Epidermal melanocyte (primary cell): Measurements from ENCODE around the gene HMCN2.

Source experiments
- DNase-seq: peaks from one replicate; pipeline ENCODE4 v3.0.0; 2011; ENCODE audit warnings: low spot score; ENCODE audit not compliant: insufficient read length

Gene HMCN2

DNA sequence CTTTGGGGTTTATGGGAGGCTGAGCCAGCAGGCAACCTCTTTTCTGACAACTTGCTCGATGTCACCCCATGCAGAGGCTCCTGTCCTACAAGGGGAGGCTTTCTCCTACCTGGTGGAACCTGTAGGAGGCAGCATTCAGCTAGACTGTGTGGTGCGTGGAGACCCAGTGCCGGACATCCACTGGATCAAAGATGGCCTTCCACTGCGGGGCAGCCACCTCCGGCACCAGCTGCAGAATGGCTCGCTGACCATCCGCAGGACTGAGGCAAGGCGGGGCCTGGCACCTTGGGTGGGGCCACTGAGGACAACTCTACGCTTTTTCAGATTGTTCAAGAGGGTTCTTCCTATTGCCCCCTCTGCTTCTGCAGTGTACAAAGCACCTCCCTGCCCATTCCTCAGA lies 143.1 kb downstream of the HMCN2 start:
- DNase-seq, result no peak

GRCh38 chr9:130409246-130409645 lies 143.7 kb downstream of the HMCN2 start:
- no peak for DNase-seq

DNA sequence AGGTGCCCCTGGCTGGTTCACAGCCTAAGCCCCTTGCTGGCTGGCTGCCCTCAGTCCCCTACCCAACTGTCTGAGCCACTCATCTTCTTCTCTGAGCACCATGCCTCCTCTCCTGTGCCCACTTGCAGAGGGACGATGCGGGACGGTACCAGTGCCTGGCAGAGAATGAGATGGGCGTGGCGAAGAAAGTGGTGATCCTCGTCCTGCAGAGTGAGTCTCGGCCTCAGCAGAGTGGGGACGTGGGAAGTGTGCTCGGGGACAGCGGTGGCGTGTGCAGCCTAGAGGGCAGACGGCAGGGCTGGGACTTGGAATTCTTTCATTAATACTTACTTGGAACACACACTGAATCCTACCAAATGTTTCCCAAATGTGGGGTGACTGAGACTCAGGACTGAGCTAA lies 144.9 kb downstream of the HMCN2 start:
- no peak for DNase-seq

- no peak for DNase-seq
These were observed 146.0 kb downstream of the HMCN2 start for GRCh38 chr9:130411566-130411915.

- no peak for DNase-seq
These were observed 148.6 kb downstream of the HMCN2 start for GRCh38 chr9:130414081-130414731.

- no peak for DNase-seq
These were observed 149.6 kb downstream of the HMCN2 start for GRCh38 chr9:130414910-130415746.

- no peak for DNase-seq
These were observed 152.0 kb downstream of the HMCN2 start for GRCh38 chr9:130417602-130418001.

DNA sequence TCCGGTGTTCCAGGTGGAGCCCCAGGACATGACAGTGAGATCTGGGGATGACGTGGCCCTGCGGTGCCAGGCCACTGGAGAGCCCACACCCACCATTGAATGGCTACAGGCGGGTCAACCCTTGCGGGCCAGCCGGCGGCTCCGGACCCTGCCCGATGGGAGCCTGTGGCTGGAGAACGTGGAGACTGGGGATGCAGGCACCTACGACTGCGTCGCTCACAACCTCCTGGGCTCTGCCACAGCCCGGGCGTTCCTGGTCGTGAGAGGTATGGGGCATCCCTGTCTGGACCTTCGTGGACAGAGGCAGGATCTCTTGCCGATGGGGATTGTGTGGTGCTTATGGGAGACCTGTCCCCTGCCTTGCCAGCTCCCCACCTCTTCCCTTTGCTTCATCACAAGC lies 153.2 kb downstream of the HMCN2 start:
- no peak for DNase-seq

DNA sequence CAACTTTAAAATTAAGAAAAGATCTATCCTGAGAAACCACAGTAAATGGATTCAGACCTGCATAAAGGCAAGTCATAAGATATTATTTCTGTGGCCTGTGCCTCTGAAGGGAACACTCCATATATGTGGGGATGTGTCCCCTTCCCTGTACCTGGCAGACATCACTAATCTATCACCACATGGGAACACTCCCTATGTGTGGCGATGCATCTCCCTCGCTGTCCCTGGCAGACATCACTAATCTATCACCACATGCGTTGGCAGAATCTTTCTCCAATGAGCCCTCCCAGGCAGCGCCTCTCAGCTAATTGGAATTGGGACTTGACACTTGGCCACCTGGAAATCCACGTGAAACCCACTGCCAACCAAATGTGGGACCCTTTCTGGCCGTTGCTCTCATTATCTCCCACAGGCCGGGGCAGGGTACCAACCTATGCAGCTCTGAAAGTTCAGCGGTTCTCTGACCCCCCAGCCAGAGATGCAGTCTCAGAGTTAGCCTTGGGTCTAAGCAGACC lies 154.0 kb downstream of the HMCN2 start:
- DNase-seq, result no peak

DNA sequence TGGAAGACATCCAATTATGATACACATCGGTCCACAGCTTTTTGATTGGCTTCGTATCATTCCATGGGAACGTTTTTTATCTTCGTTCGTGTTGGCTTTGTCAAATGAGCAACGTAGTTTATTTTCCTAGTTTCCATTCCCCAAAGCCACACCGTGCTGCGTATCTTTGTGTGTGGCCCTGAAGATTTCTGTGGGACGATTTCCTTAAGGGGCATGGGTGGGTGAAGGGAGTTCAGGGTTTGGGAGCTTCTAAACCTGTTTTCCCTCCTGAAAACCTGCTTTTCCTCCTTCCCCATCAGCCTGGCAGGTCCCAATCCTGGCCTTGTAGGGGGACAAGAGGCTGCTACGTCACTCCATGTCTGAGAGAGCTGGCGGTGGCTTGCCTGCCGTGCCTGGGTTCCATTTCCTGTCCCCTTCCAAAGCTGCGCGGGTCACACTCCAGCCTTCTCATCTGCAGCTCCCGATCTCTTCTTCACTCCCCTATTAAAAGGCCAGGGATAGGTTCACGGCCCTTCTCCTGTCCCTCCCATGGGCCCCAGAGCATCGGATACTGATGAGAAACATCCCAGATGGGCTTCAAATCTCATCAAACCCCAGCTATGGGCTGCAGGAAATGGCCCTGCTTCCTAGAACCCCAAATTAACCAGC lies 155.7 kb downstream of the HMCN2 start:
- DNase-seq, result no peak

- DNase-seq, result peak; percentile 79
These were observed 156.3 kb downstream of the HMCN2 start for GRCh38 chr9:130421802-130422276.

GRCh38 chr9:130422546-130422945 lies 157.0 kb downstream of the HMCN2 start:
- no peak for DNase-seq

- DNase-seq, result no peak
These were observed 157.7 kb downstream of the HMCN2 start for GRCh38 chr9:130423272-130423671.

DNA sequence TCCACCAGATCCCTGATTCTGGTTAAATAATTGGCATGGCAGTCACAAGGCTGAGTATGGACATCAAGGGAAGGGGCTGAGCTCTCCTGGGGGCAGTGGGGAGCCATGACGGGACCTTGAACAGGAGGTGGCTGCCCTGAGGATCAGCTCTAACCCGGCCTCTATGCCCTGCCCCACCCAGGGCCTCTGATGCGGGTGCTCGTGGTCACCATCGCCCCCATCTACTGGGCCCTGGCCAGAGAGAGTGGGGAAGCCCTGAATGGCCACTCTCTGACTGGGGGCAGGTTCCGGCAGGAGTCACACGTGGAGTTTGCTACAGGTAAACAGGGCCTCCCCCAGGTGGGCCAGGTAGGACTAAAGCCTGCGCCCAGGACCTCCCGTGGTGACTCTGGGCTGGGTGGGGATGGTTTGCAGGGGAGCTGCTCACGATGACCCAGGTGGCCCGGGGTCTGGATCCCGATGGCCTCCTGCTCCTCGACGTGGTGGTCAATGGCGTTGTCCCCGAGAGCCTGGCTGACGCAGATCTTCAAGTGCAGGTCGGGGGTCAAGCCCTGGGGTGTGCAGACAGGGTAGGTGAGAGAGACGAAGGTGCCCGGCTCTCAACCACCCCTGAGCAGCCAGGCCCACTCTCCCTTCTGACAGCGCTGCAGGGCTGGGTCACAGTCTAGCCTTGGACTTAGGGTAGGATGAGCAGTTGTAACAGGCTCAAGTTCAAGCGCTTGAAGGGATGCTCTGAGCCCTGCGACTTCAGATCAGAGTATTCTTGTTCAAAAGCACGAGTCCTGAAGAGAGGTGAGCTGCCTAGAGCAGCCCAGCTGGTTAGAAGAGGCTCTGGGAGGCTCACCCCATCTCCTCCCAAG lies 159.3 kb downstream of the HMCN2 start:
- DNase-seq, result no peak

DNA sequence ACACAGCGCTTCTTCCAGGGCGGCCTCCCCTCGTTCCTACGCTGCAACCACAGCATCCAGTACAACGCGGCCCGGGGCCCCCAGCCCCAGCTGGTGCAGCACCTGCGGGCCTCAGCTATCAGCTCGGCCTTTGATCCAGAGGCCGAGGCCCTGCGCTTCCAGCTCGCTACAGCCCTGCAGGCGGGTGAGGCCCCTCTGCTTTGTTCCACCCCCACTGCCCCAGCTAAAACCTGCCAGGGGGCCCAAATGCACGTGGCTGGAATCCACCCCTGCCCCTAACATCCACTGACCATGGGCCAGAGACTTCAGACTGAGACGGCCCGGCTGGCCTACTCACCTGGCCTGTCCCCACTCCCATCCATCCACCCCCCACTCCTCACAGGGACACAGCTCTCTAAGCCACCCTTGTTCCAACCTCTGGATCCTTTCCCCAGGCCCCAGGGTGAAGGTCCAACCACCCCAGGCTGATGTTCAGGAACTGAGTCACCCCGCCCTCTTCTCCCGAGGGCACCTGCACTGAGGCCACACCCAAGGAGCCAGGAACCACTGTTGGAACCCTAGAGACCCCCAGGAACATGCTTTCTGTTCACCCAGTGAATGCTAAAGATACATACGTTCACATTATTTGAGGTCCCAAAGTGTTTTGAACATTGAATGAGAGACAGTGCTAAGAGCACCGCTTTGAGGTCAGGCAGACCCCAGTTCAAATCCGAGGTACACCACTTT lies 160.3 kb downstream of the HMCN2 start:
- DNase-seq, result no peak

GRCh38 chr9:130426467-130426773 lies 160.9 kb downstream of the HMCN2 start:
- no peak for DNase-seq

- DNase-seq, result peak; percentile 80
These were observed 161.3 kb downstream of the HMCN2 start for GRCh38 chr9:130426883-130427282.

DNA sequence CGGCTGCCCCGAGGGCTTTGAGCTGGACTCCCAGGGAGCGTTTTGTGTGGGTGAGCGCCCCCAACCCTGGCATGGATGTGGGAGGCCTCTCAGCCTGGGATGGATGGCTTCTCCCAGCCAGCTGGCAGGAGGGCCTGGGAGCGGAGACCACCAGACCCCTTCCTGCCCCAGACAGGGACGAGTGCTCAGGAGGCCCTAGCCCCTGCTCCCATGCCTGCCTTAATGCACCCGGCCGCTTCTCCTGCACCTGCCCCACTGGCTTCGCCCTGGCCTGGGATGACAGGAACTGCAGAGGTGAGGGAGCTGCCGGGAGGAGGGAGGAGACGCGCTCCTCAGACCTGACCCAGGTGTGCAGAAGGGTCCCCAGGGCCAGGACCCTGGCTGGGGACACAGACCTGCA lies 161.8 kb downstream of the HMCN2 start:
- no peak for DNase-seq

DNA sequence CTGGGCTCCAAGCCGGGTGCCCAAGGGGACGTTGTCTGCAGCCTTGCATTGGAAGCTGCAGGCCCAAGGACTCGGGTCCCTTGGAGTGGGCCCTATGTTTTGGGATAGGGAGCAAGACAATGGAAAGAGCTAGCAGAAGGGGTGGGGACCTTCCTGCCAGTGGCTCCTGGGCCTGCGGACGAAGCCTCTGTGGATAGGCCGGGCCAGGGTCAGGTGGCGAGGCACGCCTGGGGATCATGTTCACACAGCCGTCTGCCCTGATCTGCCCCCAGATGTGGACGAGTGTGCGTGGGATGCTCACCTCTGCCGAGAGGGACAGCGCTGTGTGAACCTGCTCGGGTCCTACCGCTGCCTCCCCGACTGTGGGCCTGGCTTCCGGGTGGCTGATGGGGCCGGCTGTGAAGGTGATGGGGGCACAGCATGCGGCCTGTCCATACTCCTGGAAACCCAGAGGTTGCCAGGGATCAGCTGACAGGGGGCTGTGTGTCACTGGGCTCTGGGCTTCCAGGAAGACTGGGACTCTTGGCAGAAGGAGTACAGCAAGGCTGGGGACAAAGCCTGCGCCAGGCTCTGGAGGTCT lies 162.6 kb downstream of the HMCN2 start:
- DNase-seq, result no peak

GRCh38 chr9:130429381-130429780 lies 163.8 kb downstream of the HMCN2 start:
- no peak for DNase-seq
